Endothelial cell of umbilical vein (primary cell): ENCODE results near the gene CTNND1. TPM values are rescaled to one million over a fixed set of nuclear protein-coding genes. Genes with fewer than 3 reads are reported as not detected.

Experiments used
- BruUV-seq: library from RNA; stranded (reverse); fragments of 400-500 nt; replicated peaks from 2 replicates; lab custom pipeline; 2021; lab: Mats Ljungman, UMichigan
- CTCF ChIA-PET: fragments of 300-600, 350-600 bp; sonication (Branson Sonifier 250); formaldehyde crosslinking; loops from one replicate; lab custom pipeline; 2021; ENCODE audit warnings: antibody characterized with exemption, inconsistent platforms; lab: Charles Lee
- POLR2A ChIA-PET: fragments of 300-600, 350-600 bp; sonication (Branson Sonifier 250); formaldehyde crosslinking; loops from one replicate; lab custom pipeline; 2021; ENCODE audit warnings: antibody characterized with exemption, inconsistent platforms; lab: Charles Lee
- DNase-seq: peaks from one replicate; pipeline ENCODE4 v3.0.0-alpha.2; 2011; ENCODE audit warnings: low read depth, low spot score
- FAIRE-seq: peaks from 2 replicates; lab custom pipeline; 2011; peaks lifted over from hg19 to GRCh38; lab: Jason Lieb, UNC
- H2AFZ ChIP-seq: 2 replicates; pipeline ENCODE4 v1.6.0; 2012; ENCODE audit warnings: low read depth, low read length, control low read depth, inconsistent platforms
- H3K27ac ChIP-seq: 2 replicates; pipeline ENCODE4 v1.5.1; 2011; ENCODE audit warnings: low read depth, mild to moderate bottlenecking, control low read depth, low read length, moderate library complexity; ENCODE audit not compliant: insufficient read depth
- H3K27me3 ChIP-seq, 2 experiments: 2 replicates each; pipeline versions ENCODE4 v1.6.0 to v1.6.1; 2011; ENCODE audit warnings: low read length in 2 of 2, mixed read lengths in 1 of 2; ENCODE audit not compliant: control insufficient read depth in 2 of 2, insufficient read depth in 2 of 2
- H3K36me3 ChIP-seq, 2 experiments: 2 replicates in 1 of 2; 3 replicates in 1 of 2; pipeline ENCODE4 v1.5.1; 2011; ENCODE audit warnings: low read length in 2 of 2, mild to moderate bottlenecking in 1 of 2, moderate library complexity in 1 of 2; ENCODE audit not compliant: control insufficient read depth in 2 of 2, insufficient read depth in 2 of 2; ENCODE audit errors: extremely low read depth in 1 of 2
- H3K4me1 ChIP-seq: 3 replicates; pipeline ENCODE4 v1.5.1; 2011; ENCODE audit warnings: mild to moderate bottlenecking, low read length; ENCODE audit not compliant: control insufficient read depth, insufficient read depth; ENCODE audit errors: extremely low read depth
- H3K4me2 ChIP-seq: 2 replicates; pipeline ENCODE4 v1.6.1; 2011; ENCODE audit warnings: low read length, control low read depth, mixed read lengths; ENCODE audit not compliant: insufficient read depth
- H3K4me3 ChIP-seq, 3 experiments: fragments of 200-600 bp in 1 of 3; sonication (generic), shearing (Covaris generic) in 1 of 3; replicated peaks in 1 of 3; 2 replicates each; pipeline ENCODE4 v1.5.1; 2011 to 2016; ENCODE audit warnings: control low read depth in 3 of 3, low read length in 3 of 3, mild to moderate bottlenecking in 2 of 3, inconsistent platforms in 1 of 3, low read depth in 1 of 3, moderate library complexity in 1 of 3; ENCODE audit not compliant: insufficient read depth in 1 of 3
- H3K79me2 ChIP-seq: 2 replicates; pipeline ENCODE4 v1.6.0; 2012; ENCODE audit warnings: low read length, inconsistent platforms; ENCODE audit not compliant: control insufficient read depth, insufficient read depth
- H3K9ac ChIP-seq: replicated peaks from 2 replicates; pipeline ENCODE3; 2011; ENCODE audit warnings: low read length, control low read depth; ENCODE audit not compliant: insufficient read depth; ENCODE audit errors: extremely low read depth
- H3K9me1 ChIP-seq: replicated peaks from 3 replicates; pipeline ENCODE4 v1.6.0; 2011; ENCODE audit warnings: mild to moderate bottlenecking, low read length; ENCODE audit not compliant: control insufficient read depth, insufficient read depth; ENCODE audit errors: extremely low read depth
- H3K9me3 ChIP-seq: replicated peaks from 2 replicates; pipeline ENCODE4 v1.5.1; 2012; ENCODE audit warnings: low read length, inconsistent platforms; ENCODE audit not compliant: control insufficient read depth, insufficient read depth
- H4K20me1 ChIP-seq: replicated peaks from 2 replicates; pipeline ENCODE3; 2011; ENCODE audit warnings: mild to moderate bottlenecking, low read length; ENCODE audit not compliant: control insufficient read depth, insufficient read depth; ENCODE audit errors: extremely low read depth
- EZH2 ChIP-seq: IDR thresholded peaks from 2 replicates; pipeline ENCODE4 v1.6.1; 2012; ENCODE audit warnings: borderline replicate concordance, low read depth, mild to moderate bottlenecking, moderate library complexity, low read length, inconsistent platforms; ENCODE audit not compliant: severe bottlenecking
- FOS ChIP-seq: IDR thresholded peaks from 2 replicates; pipeline ENCODE4 v1.6.1; 2011; ENCODE audit warnings: mild to moderate bottlenecking, low read length, moderate library complexity, borderline replicate concordance; ENCODE audit not compliant: insufficient read depth
- GATA2 ChIP-seq: IDR thresholded peaks from 2 replicates; pipeline ENCODE4 v1.7.0; 2011; ENCODE audit warnings: low read depth, mild to moderate bottlenecking, moderate library complexity, mixed read lengths, low read length; ENCODE audit not compliant: insufficient read length, insufficient read depth
- JUN ChIP-seq: IDR thresholded peaks from 2 replicates; pipeline ENCODE4 v1.6.1; 2011; ENCODE audit warnings: borderline replicate concordance, low read depth; ENCODE audit not compliant: insufficient read length, insufficient read depth
- MYC ChIP-seq: IDR thresholded peaks from one replicate; pipeline ENCODE4 v1.6.1; 2011; ENCODE audit warnings: mild to moderate bottlenecking, low read depth, low read length
- POLR2A ChIP-seq: IDR thresholded peaks from 2 replicates; pipeline ENCODE4 v1.6.1; 2012; ENCODE audit warnings: low read depth, mild to moderate bottlenecking, control low read depth, low read length
- POLR2AphosphoS5 ChIP-seq: IDR thresholded peaks from 2 replicates; pipeline ENCODE4 v1.6.1; 2012; ENCODE audit warnings: low read depth, mild to moderate bottlenecking, control low read depth, low read length, moderate library complexity; ENCODE audit not compliant: insufficient read depth
- dilution Hi-C: fragments of 300-500 bp; cut with MboI; formaldehyde crosslinking; loops from one replicate; pipeline ENCODE4 v1.15.0; 2019; ENCODE audit warnings: low sequenced_read_pairs; ENCODE audit not compliant: extremely low pct_ligation_motif_present
- intact Hi-C: fragments of 100-400 bp; cut with micrococcal nuclease; formaldehyde crosslinking; loops from one replicate; pipeline ENCODE4 v1.10.0; 2022
- polyA plus RNA-seq, 4 experiments: library from polyadenylated mRNA; depleted of rRNA in 3 of 4; stranded (reverse) in 3 of 4; unstranded in 1 of 4; fragments of >200 nt; gene quantifications; 2 replicates each; pipeline versions ENCODE4 v1.2.1 to v1.2.3, GENCODE V29; 2011 to 2012; ENCODE audit warnings: missing spikeins in 1 of 4
- total RNA-seq: library from RNA; stranded (reverse); gene quantifications from 2 replicates; pipeline ENCODE4 v1.2.3, GENCODE V29; 2021
- TF ChIP-seq, protein P1 (sequence below): IDR thresholded peaks from 2 replicates; pipeline ENCODE4 v1.6.1; 2011; ENCODE audit not compliant: insufficient read depth, insufficient read length
- TF ChIP-seq, protein P2 (sequence below), 2 donors: IDR thresholded peaks; 1 replicate in 1 of 2; 2 replicates in 1 of 2; pipeline ENCODE4 v1.5.1; 2011; ENCODE audit warnings: low read length in 2 of 2, mild to moderate bottlenecking in 2 of 2, moderate library complexity in 2 of 2, control low read depth in 1 of 2, inconsistent platforms in 1 of 2, low read depth in 1 of 2; ENCODE audit not compliant: insufficient read depth in 1 of 2; ENCODE audit errors: extremely low read depth in 1 of 2

The CTNND1 gene
- total and polyA plus RNA-seq, 2 donors (not counting 3 experiments of a cell fraction or from before 2014, with no cell fraction given): 152 to 268 TPM

DNA sequence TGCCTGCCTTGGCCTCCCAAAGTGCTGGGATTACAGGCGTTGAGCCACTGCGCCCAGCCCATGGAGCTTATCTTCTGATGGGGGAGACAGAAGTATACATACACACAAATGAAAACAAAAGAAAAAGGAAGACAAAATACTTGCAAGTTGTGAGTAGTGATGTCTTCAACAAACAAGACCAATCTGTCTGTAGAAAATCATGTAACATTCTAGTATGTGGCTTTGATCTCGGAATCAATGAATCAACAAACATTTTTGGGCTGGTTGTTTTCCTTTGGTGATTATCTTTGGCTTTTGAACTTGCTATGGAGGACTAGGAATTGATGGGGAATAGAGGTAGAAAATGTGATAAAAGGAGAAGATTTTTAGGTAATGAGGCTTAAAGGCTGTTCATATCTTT lies 3.4 kb upstream of the CTNND1 start:
- DNase-seq (no peak), FAIRE-seq (no peak)
- TF ChIP-seq, protein P1, sequence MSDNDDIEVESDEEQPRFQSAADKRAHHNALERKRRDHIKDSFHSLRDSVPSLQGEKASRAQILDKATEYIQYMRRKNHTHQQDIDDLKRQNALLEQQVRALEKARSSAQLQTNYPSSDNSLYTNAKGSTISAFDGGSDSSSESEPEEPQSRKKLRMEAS: no peak
- TF ChIP-seq JUN (no peak), EZH2 (no peak), POLR2AphosphoS5 (no peak), FOS (no peak), POLR2A (no peak), MYC (no peak), GATA2 (no peak)
- TF ChIP-seq, protein P2, sequence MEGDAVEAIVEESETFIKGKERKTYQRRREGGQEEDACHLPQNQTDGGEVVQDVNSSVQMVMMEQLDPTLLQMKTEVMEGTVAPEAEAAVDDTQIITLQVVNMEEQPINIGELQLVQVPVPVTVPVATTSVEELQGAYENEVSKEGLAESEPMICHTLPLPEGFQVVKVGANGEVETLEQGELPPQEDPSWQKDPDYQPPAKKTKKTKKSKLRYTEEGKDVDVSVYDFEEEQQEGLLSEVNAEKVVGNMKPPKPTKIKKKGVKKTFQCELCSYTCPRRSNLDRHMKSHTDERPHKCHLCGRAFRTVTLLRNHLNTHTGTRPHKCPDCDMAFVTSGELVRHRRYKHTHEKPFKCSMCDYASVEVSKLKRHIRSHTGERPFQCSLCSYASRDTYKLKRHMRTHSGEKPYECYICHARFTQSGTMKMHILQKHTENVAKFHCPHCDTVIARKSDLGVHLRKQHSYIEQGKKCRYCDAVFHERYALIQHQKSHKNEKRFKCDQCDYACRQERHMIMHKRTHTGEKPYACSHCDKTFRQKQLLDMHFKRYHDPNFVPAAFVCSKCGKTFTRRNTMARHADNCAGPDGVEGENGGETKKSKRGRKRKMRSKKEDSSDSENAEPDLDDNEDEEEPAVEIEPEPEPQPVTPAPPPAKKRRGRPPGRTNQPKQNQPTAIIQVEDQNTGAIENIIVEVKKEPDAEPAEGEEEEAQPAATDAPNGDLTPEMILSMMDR (IDR thresholded peaks at IDR 0.05; ENCODE audit: extremely low read depth in 1 of 2, insufficient read depth in 1 of 2, low read depth in 1 of 2, low read length in 2 of 2): no peak
- no peak overlapping the region for H2AFZ ChIP-seq
- H3K9me3 ChIP-seq: no peaks in the 10 kb centered on the region
- BruUV-seq: no TSS peak
- no peaks in the 10 kb centered on the region for H3K27me3 ChIP-seq
- no peak overlapping the region for H3K4me3 ChIP-seq
- intact Hi-C loops (no loop called here), dilution Hi-C loops (no loop called here)
- ChIA-PET POLR2A (no interaction called here), CTCF (interaction anchor here (1.3 to 13.5 kb wide), 4 partner anchors 14 to 756 kb away, joined by 3 to 375 read pairs (median 59); no protein-coding TSS in a partner anchor)
- peaks cover 15% of the 10 kb centered on the region for H3K79me2 ChIP-seq
- H4K20me1 ChIP-seq: no peaks in the 10 kb centered on the region
- no peaks in the 10 kb centered on the region for H3K36me3 ChIP-seq
- H3K4me1 ChIP-seq: peaks cover 2% of the 10 kb centered on the region
- H3K4me2 ChIP-seq: no peak overlapping the region
- no peak overlapping the region for H3K27ac ChIP-seq
- H3K9ac ChIP-seq: no peak overlapping the region
- no peaks in the 10 kb centered on the region for H3K9me1 ChIP-seq
